BLaER1 treated with 17β-estradiol and CSF1 and Interleukin-3, amounts not matched to agents 10 nM and 100 nM (cell line): Measurements from ENCODE around the gene ANKLE2.
"Not testable (repeated sequence)": the region's sequence is repeated elsewhere in the genome, so short reads cannot be mapped to it uniquely, and the experiment has no call there.

Source experiments
- H3K27ac ChIP-seq, 11 experiments: shearing (Covaris generic); formaldehyde crosslinking; 2 replicates each; pipeline ENCODE4 v1.8.1; 2022
- H3K27me3 ChIP-seq, 11 experiments: shearing (Covaris generic); formaldehyde crosslinking; 2 replicates each; pipeline ENCODE4 v1.8.1; 2022
- H3K36me3 ChIP-seq, 11 experiments: shearing (Covaris generic); formaldehyde crosslinking; 2 replicates each; pipeline ENCODE4 v1.8.1; 2022
- H3K4me1 ChIP-seq, 10 experiments: shearing (Covaris generic); formaldehyde crosslinking; 2 replicates each; pipeline ENCODE4 v1.8.1; 2022
- H3K4me2 ChIP-seq, 11 experiments: shearing (Covaris generic); formaldehyde crosslinking; 2 replicates each; pipeline ENCODE4 v1.8.1; 2022
- H3K4me3 ChIP-seq, 10 experiments: shearing (Covaris generic); formaldehyde crosslinking; 2 replicates each; pipeline ENCODE4 v1.8.1; 2022
- H3K9ac ChIP-seq, 11 experiments: shearing (Covaris generic); formaldehyde crosslinking; 2 replicates each; pipeline ENCODE4 v1.8.1; 2022
- H3K9me3 ChIP-seq, 11 experiments: shearing (Covaris generic); formaldehyde crosslinking; replicated peaks in 1 of 11; 2 replicates each; pipeline ENCODE4 v1.8.1; 2022
- H4K20me1 ChIP-seq, 11 experiments: shearing (Covaris generic); formaldehyde crosslinking; 2 replicates each; pipeline ENCODE4 v1.8.1; 2022
- Cebpa-rat ChIP-seq, 11 experiments: shearing (Covaris generic); IDR thresholded peaks; 2 replicates each; pipeline ENCODE4 v1.8.1; 2022

ANKLE2 gene

DNA sequence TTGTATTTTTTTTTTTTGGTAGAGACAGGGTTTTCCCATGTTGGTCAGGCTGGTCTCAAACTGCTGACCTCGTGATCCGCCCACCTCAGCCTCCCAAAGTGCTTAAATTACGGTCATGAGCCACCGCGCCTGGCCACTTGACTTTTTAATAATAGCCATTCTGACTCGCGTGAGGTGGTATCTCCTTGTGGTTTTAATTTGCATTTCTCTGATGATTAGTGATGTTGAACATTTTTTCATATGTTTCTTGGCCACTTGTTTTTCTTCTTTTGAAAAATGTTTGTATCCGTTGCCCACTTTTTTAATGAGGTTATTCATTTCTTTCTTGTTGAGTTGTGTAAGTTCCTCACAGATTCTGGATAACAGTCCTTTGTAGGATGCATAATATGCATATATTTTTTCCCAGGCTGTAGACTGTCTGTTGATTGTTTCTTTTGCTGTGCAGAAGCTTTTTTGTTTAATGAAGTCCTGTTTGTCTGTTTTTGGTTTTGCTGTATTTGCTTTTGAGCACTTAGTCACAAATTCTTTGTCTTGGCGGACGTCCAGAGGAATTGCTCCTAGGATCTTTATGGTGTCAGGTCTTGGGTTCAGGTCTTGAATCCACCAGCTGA is 61.3 kb downstream of the ANKLE2 start:
- Histone ChIP-seq H3K4me1 (peaks cover 5 to 43% (median 19%) of the 10 kb centered on the region in 10 experiments), H3K4me3 (no peak overlapping the region), H3K9ac (no peak overlapping the region; a peak in 1 of 22 replicates), H4K20me1 (peaks cover 0 to 13% (median 0%) of the 10 kb centered on the region in 11 experiments; a peak in 7 of 22 replicates), H3K9me3 (no peaks in the 10 kb centered on the region), H3K27ac (peak overlapping the region in 1 of 11 experiments; percentile 47; a peak in 2 of 22 replicates), H3K27me3 (no peaks in the 10 kb centered on the region), H3K36me3 (peaks cover 32 to 100% (median 94%) of the 10 kb centered on the region in 11 experiments), H3K4me2 (peak overlapping the region in 8 of 11 experiments; percentile 13 to 88 (median 30); a peak in 7 of 22 replicates)
- TF ChIP-seq Cebpa-rat (IDR thresholded peaks at IDR 0.05) = no peak

DNA sequence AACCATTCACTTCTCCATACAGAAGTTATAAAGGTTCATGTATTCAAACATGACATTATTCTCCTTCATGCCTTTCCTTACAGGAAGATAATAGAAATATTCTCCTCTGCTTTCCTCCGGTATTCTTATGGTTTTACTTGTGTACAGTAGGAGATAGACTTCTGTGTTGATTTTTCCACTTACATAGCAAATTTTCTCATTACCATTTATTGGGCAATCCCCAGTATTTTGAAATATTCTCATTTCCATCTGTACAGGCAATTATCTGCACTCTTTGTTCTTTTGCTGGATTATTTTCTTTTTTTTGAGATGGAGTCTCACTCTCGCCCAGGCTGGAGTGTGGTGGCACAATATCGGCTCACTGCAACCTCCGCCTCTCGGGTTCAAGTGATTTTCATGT is 63.3 kb downstream of the ANKLE2 start:
- peaks cover 0 to 5% (median 0%) of the 10 kb centered on the region in 11 experiments; a peak in 5 of 22 replicates for H3K9me3 ChIP-seq
- H3K9ac ChIP-seq = 0 out of 22 replicates have a peak overlapping the region, but pooled peaks of 1 of the 11 experiments have one; percentile 29
- peaks cover 0 to 13% (median 0%) of the 10 kb centered on the region in 11 experiments; a peak in 7 of 22 replicates for H4K20me1 ChIP-seq
- TF ChIP-seq Cebpa-rat (IDR thresholded peaks at IDR 0.05) = 0 out of 22 replicates have a peak, but pooled peaks of 2 of the 11 experiments have one; percentile 8 to 20
- no peaks in the 10 kb centered on the region for H3K27me3 ChIP-seq
- peak overlapping the region in 2 of 11 experiments; percentile 62 to 88; a peak in 4 of 22 replicates for H3K4me2 ChIP-seq
- H3K4me1 ChIP-seq = peaks cover 5 to 43% (median 19%) of the 10 kb centered on the region in 10 experiments
- peaks cover 22 to 90% (median 81%) of the 10 kb centered on the region in 11 experiments; a peak in 21 of 22 replicates for H3K36me3 ChIP-seq
- H3K27ac ChIP-seq = peak overlapping the region in 1 of 11 experiments; percentile 21; a peak in 1 of 22 replicates
- no peak overlapping the region for H3K4me3 ChIP-seq

GRCh38 chr12:132695431-132695830 is 66.2 kb downstream of the ANKLE2 start:
- Histone ChIP-seq H3K9ac (no peak overlapping the region), H3K36me3 (peaks cover 12 to 81% (median 68%) of the 10 kb centered on the region in 11 experiments; a peak in 20 of 22 replicates)

DNA sequence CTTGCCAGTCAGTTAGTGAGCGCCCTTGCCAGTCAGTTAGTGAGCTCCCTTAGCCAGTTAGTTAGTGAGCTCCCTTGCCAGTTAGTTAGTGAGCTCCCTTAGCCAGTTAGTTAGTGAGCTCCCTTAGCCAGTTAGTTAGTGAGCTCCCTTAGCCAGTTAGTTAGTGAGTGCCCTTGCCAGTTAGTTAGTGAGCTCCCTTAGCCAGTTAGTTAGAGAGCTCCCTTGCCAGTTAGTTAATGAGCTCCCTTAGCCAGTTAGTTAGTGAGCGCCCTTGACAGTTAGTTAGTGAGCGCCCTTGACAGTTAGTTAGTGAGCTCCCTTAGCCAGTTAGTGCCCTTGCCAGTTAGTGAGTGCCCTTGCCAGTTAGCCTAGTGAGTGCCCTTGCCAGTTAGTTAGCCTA is 66.7 kb downstream of the ANKLE2 start:
- H3K9me3 ChIP-seq = not testable (repeated sequence)

More at GRCh38 chr12:132695431-132695830, 66.2 kb downstream of the ANKLE2 start:
- H4K20me1 ChIP-seq = no peaks in the 10 kb centered on the region; a peak in 2 of 22 replicates
- peaks cover 0 to 10% (median 4%) of the 10 kb centered on the region in 11 experiments; a peak in 9 of 22 replicates for H3K9me3 ChIP-seq
- no peak overlapping the region; a peak in 1 of 22 replicates for H3K4me2 ChIP-seq
- H3K4me3 ChIP-seq = no peak overlapping the region
- no peak for TF ChIP-seq Cebpa-rat (IDR thresholded peaks at IDR 0.05)
- H3K4me1 ChIP-seq = peaks cover 0 to 29% (median 9%) of the 10 kb centered on the region in 10 experiments; a peak in 16 of 20 replicates
- H3K27me3 ChIP-seq = no peaks in the 10 kb centered on the region
- no peak overlapping the region for H3K27ac ChIP-seq

GRCh38 chr12:132692030-132692429 is 69.6 kb downstream of the ANKLE2 start:
- H3K27ac ChIP-seq, H3K9me3 ChIP-seq, H3K4me3 ChIP-seq, H3K27me3 ChIP-seq, H3K4me2 ChIP-seq, H3K9ac ChIP-seq: not testable (repeated sequence)
- peaks cover 0 to 12% (median 9%) of the 10 kb centered on the region in 10 experiments; a peak in 15 of 20 replicates for H3K4me1 ChIP-seq
- H4K20me1 ChIP-seq = peaks cover 0 to 12% (median 7%) of the 10 kb centered on the region in 11 experiments; a peak in 11 of 22 replicates
- peaks cover 12 to 56% (median 41%) of the 10 kb centered on the region in 11 experiments; a peak in 20 of 22 replicates for H3K36me3 ChIP-seq

More for the DNA sequence above, 66.7 kb downstream of the ANKLE2 start:
- H3K9ac ChIP-seq, H3K27ac ChIP-seq, H3K27me3 ChIP-seq, H3K4me2 ChIP-seq, H3K4me3 ChIP-seq, H4K20me1 ChIP-seq: not testable (repeated sequence)
- H3K36me3 ChIP-seq = peaks cover 12 to 80% (median 69%) of the 10 kb centered on the region in 11 experiments; a peak in 20 of 22 replicates
- H3K4me1 ChIP-seq = peaks cover 0 to 24% (median 5%) of the 10 kb centered on the region in 10 experiments; a peak in 14 of 20 replicates

DNA sequence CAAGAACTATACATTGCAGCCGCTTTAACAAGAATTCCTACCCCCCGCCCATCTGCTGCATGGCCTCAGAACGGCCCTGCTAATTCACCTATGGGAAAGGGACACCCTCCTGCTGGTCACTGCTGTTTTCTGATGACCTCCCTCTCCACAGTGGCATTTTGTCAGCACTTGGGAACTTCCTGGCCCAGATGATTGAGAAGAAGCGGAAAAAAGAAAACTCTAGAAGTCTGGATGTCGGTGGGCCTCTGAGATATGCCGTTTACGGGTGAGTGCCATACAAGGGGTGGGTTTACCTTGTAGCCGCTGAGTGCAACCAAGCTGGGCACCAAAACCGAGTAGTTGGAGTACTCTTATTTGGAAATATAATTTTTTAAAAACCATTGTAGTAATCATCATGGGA is 71.5 kb downstream of the ANKLE2 start:
- Histone ChIP-seq H3K27ac (no peak overlapping the region), H3K4me2 (peak overlapping the region in 3 of 11 experiments; percentile 67 to 71 (median 70); a peak in 3 of 22 replicates), H3K36me3 (peaks cover 0 to 46% (median 22%) of the 10 kb centered on the region in 11 experiments; a peak in 15 of 22 replicates), H4K20me1 (peaks cover 0 to 23% (median 15%) of the 10 kb centered on the region in 11 experiments; a peak in 11 of 22 replicates), H3K27me3 (no peaks in the 10 kb centered on the region), H3K4me1 (peaks cover 12 to 27% (median 22%) of the 10 kb centered on the region in 10 experiments), H3K9me3 (peaks cover 0 to 19% (median 4%) of the 10 kb centered on the region in 11 experiments; a peak in 9 of 22 replicates), H3K4me3 (no peak overlapping the region), H3K9ac (peak overlapping the region in 4 of 11 experiments; percentile 43 to 63 (median 62); a peak in 4 of 22 replicates)
- TF ChIP-seq Cebpa-rat (IDR thresholded peaks at IDR 0.05) = no peak

DNA sequence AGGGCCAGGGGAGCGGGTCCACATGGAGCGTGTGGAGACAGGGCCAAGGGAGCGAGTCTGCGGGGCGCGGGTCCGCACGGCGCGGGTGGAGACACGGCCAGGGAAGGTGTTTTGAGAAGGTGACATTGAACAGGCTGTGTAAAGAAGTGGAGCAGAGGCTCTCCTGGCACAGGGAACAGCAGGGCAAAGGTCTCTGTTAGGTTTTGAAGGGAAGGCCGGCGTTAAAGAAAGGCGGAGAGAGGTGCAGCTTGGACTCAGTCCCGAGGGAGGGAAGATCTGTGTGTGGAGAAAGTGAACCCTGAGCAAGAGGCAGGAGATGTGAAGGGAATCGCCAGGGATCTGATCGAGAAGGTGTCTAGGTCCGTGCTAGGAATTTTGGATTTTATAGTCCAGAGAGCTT is 72.4 kb downstream of the ANKLE2 start:
- TF ChIP-seq Cebpa-rat (IDR thresholded peaks at IDR 0.05) = no peak

GRCh38 chr12:132687211-132688164 is 74.1 kb downstream of the ANKLE2 start, which contains the start of the genes POLE and PXMP2:
POLE (minus strand) TSS chr12:132687342; CDS start chr12:132687315, 27 bp downstream.
PXMP2 (plus strand) TSS chr12:132687587; CDS start chr12:132687671, 84 bp downstream.
- peaks cover 14 to 42% (median 35%) of the 10 kb centered on the region in 10 experiments for H3K4me1 ChIP-seq
- H3K9ac ChIP-seq = peak within 1 kb of the TSS; percentile 91 to 98 (median 98)
- no peak for TF ChIP-seq Cebpa-rat (IDR thresholded peaks at IDR 0.05)
- H4K20me1 ChIP-seq = peaks cover 0 to 36% (median 18%) of the 10 kb centered on the region in 11 experiments; a peak in 11 of 22 replicates
- peak within 1 kb of the TSS; percentile 91 to 100 (median 98) for H3K4me3 ChIP-seq
- H3K27ac ChIP-seq = peak within 1 kb of the TSS; percentile 54 to 97 (median 94); a peak in 21 of 22 replicates
- H3K4me2 ChIP-seq = peak within 1 kb of the TSS; percentile 78 to 96 (median 88)
- H3K9me3 ChIP-seq = peaks cover 0 to 27% (median 17%) of the 10 kb centered on the region in 11 experiments; a peak in 11 of 22 replicates
- H3K27me3 ChIP-seq = no peaks in the 10 kb centered on the region
- H3K36me3 ChIP-seq = peaks cover 0 to 51% (median 24%) of the 10 kb centered on the region in 11 experiments; a peak in 12 of 22 replicates

More for the DNA sequence above, 72.4 kb downstream of the ANKLE2 start:
- Histone ChIP-seq H3K4me1 (peaks cover 14 to 28% (median 24%) of the 10 kb centered on the region in 10 experiments), H3K36me3 (peaks cover 0 to 41% (median 19%) of the 10 kb centered on the region in 11 experiments; a peak in 12 of 22 replicates), H3K4me3 (peak overlapping the region in 5 of 10 experiments; percentile 27 to 40 (median 34); a peak in 5 of 20 replicates), H3K27me3 (no peaks in the 10 kb centered on the region), H3K9me3 (peaks cover 0 to 16% (median 4%) of the 10 kb centered on the region in 11 experiments; a peak in 8 of 22 replicates), H3K27ac (no peak overlapping the region), H3K4me2 (peak overlapping the region; percentile 47 to 71 (median 59); a peak in 20 of 22 replicates), H4K20me1 (peaks cover 0 to 23% (median 15%) of the 10 kb centered on the region in 11 experiments; a peak in 11 of 22 replicates), H3K9ac (peak overlapping the region in 8 of 11 experiments; percentile 26 to 63 (median 50); a peak in 14 of 22 replicates)
